HG02840 (cell line): ENCODE data around the gene ZBTB42.

Source experiments
- ATAC-seq: cut with Tn5 transposase; IDR thresholded peaks from one replicate; pipeline ENCODE4 v1.9.1; 2021; ENCODE audit warnings: mild to moderate bottlenecking, moderate library complexity, moderate number of reproducible peaks; ENCODE audit not compliant: unreplicated experiment, low FRiP score

ZBTB42 gene

DNA sequence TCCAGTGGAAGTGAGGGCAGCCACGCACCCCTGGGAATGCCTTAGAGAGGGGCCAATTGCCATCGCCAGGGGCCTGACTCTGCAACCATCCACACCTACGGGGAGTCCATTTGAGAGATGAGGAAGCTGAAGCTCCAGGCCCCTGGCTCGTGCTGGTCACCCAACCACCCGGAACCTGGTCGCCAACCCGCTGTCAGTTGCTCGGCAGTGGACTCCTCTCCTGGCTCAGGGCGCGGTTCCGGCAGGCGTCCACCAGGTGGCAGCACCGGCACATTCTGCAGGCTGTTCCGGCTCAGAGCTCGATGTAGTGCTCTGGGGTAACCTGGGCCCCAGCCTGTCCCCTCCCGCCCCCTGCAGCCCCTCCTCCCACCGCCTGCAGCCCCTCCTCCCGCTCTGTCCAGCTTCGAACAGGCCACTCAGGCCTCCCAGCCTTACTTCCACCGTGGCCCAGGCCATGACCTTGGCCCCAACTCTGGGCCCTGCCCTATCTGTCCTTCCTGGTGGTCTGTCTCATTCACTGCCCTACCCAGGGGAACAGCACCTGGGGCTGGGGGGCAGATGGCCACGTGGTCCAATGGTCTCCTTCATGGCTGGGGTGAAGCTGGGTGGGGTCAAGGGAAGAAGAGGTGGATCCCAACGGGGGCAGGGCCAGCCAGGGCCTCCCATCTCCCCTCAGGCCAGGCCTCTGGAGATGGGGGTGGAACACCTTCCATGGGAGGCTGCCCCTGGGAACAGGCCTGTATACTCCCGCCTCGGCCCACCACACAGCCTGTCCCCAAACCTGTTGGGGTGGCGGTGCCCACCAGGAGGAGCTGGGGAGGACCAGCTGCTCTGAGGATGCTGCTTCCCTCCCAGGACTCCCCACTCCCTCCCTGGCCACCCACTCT lies 32.2 kb upstream of the ZBTB42 start:
- no peak for ATAC-seq

- no peak for ATAC-seq
These were observed 31.4 kb upstream of the ZBTB42 start for GRCh38 chr14:104769324-104770071.

- no peak for ATAC-seq
These were observed 30.8 kb upstream of the ZBTB42 start for GRCh38 chr14:104770072-104770579.

DNA sequence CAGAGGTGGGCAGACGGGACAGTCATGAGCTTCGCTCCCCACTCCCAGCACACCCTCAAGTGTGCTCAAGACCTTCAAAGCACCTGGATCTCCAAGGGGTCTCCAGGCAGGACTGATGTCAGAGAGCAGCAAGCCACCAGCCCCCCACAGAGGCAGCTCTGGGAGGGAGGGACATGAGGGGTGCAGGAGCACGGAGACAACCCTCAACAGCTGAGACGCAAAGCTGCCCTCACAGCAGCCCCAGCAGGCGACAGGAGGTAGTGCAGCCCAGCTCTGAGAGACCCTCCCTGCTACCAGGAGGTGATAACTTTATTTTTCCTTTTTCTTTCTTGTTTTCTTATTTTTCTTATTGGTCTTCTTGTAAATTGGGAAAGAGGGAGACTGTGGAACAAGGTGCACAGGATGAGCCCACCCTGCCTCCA lies 30.0 kb upstream of the ZBTB42 start:
- ATAC-seq: no peak

DNA sequence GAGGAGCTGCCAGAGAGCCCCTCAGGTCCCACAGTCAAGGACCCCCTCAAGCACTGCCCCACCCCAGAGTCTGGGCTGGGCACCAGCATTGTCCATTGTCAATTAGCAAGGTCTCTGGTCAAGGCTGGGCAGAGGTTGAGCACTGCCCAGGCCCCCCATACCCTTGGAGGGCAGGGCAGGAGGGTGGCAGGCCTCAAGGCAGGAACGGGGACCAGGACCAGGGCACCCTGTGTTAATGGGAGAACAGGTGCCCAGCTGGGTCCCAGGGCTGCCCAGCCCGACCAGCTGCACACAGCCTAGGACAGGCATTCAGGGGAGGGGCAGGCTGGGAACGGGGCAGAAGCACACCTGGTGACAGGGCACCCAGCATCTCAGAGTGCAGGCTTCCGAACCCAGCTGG lies 29.5 kb upstream of the ZBTB42 start:
- ATAC-seq: no peak

DNA sequence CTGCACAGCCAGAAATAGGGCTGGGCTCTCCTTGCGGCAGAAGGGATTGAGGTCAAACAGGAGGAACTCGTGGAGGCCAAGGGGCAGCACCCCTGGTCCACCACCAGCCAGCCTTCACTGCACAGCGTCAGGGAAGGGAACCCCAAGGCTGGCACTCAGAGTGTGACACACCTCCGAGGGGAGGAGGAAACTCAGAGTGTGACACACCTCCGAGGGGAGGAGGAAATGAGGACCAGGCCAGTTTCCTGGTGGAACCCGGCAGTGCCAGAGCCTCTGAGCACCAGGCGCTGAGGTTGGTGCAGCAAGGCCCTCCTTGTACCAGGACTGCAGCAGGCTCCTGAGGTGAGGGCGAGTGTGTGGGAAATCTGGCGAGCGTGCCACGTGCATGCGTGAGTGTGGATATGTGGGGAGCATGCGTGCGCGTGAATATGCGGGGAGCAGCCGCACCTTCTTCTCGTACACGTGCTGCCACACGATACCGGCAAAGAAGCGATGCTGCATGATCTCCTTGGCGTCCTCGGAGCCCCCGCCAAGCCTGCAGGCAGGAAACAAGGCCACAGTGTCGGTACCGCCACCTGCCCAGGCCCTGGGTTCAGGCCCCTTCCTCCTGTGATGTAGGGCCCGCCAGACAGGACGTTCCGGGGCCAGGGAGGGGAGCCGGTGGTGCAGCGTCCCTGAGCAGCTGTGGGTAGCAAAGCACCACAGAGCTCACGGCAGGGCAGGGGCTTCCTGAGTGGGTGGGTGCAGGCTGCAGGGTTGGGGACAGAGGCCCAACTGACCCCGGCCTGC lies 28.8 kb upstream of the ZBTB42 start:
- ATAC-seq: no peak

DNA sequence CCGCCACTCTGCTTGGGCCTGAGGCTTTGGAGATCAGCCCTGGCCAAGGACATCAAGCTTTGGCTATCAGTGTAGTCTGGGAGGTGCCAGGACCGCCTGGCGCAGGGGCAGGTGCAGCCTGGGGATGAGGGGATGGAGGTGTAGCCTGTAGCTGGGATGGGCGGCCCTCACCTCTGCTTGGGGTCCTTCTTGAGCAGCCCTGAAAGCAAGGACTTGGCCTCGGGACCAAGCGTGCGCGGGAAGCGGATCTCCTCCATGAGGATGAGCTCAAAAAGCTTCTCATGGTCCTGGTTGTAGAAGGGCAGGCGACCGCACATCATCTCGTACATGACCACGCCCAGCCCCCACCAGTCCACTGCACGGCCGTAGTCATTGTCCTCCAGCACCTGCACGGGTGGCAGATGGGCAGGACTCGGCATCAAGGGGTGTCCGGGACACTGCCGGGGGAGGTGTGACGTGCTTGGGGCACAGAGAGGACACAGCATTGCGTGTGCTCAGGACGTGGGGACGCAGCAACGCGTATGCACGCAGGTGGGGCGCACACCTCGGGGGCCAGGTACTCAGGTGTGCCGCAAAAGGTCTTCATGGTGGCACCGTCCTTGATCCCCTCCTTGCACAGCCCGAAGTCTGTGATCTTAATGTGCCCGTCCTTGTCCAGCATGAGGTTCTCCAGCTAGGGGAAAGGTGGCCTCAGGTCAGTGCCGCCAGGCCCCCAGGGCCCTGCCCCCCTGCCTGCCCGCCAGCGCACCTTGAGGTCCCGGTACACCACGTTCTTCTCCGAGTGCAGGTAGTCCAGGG lies 28.0 kb upstream of the ZBTB42 start:
- ATAC-seq: no peak

DNA sequence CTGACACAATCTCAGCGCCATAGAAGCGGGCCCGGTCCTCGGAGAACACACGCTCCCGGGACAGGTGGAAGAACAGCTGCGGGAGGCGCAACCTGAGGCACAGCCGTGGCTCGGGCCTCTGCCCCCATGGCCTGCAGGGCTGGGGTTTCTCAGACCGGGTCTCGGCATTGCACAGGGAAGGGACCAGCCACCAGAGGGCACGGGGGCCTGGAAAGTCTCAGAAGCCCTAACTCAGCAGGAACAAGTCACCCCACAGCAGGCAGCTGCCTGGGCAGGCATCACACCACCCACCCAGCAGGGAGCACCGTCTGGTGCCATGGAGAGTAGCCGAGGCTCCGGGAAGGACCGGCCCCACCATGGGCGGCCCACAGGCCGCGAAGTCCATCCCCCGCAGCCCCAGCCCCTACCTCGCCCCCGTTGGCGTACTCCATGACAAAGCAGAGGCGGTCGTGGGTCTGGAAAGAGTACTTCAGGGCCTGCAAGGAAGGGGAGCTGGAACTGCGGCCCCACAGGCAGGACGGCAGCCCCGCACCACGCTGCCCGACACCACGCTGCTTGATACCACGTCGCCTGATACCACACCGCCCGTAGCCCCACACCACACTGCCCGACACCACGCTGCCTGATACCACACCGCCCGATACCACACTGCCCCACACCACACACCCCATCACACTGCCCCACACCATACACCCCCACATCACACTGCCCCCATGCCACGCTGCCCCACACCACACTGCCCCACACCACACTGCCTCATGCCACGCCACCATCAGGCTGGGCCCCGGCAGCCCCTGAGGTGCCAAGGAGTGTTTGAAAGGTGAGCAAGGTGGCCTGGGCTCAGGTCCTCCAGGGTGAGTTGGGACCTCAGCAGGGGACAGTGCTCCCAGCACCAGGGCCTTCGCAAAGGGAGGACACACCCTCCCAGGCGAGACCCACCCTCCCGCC lies 27.1 kb upstream of the ZBTB42 start:
- no peak for ATAC-seq

GRCh38 chr14:104774453-104775072 lies 26.3 kb upstream of the ZBTB42 start:
- ATAC-seq: no peak

- no peak for ATAC-seq
These were observed 25.8 kb upstream of the ZBTB42 start for GRCh38 chr14:104775073-104775489.

DNA sequence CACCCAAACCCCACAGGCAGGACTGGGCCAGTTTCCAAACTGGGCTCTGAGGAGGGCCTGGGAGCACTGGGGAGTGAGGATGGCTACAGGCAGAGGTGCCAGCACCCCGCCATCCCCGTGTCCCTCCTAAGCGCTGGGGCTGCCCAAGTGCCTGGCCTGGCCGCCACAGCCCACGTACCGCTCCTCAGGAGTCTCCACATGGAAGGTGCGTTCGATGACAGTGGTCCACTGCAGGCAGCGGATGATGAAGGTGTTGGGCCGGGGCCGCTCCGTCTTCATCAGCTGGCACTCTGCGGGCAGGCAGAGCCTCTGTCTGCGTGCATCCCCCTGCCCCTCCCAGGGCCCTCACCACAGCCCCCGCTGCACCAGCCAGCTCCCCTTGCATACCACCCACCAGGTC lies 24.4 kb upstream of the ZBTB42 start:
- ATAC-seq: no peak

DNA sequence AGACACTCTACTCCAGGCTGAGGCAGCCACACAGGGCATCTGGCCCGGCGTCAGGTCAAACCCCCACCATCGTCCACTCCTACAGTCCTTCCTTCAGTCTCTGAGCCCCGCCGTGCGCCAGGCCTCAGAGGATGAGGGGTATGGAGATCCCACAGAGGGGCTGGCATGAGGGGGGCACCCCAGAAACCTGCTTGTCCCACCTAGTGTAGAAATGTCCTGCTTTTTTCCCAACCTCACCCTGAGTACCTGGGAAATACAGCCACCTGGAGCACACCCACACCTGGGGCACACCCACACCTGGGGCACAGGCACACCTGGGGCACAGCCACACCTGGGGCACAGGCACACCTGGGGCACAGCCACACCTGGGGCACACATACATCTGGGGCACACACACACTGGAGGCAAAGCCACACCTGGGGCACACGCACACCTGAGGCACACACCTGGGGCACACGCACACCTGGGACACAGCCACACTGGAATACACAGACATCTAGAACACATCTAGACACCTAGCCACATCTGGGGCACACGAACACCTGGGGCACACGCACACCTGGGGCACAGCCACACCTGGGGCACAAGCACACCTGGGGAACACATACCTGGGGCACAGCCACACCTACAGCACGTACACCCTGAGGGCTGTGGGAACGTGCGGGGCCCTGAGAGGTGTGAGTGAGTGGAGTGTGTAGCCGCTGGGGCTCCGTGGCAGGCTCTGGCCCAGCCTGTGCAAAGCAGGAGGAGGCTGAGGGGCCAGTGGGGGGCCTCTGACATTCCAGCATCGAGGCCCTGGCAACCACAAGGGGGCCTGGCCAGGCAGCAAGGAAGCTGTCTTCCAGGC lies 23.7 kb upstream of the ZBTB42 start:
- no peak for ATAC-seq

DNA sequence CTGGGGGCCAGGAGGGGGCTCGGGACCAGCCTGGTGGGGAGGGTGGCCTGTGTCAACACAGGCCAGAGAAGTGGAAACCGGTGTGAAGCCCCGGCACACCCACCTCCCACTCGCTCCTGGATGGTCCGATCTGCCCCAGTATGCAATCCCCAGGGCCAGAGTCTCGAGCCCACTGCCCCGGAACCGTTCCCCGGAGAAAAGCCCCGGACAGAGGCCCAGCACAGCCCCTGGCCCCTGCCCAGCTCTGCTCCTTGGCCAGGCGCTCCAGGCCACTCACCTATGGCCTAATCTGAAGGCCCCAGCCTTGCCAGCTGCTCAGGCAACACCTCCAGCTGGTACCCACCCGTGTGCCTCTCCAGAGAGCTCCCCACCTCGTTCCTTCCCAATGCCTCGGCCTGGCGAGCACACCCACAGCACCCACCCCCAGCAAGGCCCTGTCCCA lies 23.1 kb upstream of the ZBTB42 start:
- no peak for ATAC-seq

DNA sequence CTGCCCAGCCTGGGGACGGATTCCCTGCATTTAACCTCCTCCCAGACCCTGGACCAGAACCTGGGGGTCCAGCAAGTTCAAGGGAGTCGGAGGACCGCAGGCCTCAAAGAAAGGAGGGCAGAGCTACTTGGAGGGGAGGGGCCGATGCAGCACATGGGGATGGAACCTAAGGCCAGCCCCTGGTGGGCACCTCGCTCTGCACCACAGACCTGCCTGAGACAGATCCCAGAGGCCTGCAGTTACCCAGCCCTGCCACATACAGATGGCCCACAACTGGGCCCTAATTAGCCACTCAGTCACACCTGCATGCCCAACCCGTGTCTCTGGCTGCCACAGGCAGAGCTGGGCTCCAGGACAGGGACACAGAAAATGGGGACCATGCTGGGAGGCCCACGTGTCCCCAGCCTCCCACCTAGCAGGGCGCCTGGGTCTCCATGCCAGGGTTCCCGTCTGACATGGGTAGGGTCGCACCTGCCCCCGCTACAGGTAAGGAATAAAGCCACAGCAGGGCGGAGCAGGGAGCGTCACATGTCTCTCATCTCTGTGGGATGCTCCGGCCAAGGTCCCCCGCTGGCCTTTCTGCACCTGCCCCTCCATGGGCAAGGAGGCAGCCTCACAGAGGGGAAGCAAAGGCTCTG lies 22.1 kb upstream of the ZBTB42 start:
- ATAC-seq: no peak

DNA sequence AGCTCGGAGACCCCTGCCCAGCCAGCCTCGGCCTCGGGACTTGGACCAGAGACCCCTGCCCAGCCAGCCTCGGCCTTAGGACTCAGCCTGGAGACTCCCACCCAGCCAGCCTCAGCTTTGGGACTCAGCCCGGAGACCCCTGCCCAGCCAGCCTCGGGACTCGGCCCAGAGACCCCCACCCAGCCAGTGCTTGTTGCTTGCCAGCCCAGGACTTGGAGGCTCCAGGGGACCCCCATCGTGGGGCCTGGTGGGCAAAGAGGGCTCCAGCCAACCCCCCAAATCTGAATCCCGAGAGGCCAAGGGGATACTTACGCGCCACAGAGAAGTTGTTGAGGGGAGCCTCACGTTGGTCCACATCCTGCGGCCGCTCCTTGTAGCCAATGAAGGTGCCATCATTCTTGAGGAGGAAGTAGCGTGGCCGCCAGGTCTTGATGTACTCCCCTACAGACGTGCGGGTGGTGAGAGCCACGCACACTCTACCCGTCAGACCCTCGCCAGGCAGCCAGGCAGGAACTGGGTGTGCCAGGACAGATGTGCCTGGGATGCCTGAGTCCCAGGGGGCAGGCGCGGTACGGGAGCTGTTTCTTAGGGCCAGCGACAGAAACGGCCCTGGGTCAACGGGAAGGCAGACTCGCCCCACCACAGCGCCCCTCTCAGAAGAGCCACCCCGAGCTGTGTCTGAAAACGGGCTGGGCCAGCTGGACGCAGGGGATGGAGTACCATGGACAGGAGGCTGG lies 21.0 kb upstream of the ZBTB42 start:
- no peak for ATAC-seq

DNA sequence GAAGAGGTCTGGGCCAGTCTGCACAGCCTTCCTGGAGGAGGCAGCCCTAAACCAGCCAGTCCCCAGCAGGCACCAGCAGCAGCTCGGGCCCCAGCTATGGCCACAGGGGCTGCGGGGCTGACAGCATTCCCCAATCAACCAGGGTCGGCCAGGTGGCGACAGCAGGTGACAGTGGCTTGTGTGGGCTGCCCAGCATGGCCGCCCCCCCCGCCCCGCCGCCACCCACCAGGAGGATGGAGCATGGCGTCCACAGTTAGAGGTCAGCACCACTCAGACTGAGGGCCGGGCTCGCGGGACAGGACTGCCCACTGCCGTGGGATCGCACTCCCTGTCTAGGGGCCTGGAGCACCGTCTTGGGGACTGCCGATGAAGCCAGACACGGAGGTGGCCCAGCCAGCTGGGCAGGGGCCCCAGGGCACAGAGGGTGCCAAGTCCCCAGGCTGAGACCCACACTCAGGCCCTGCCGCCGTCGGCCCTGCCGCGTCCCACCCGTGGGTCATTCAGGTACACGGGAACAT lies 20.3 kb upstream of the ZBTB42 start:
- no peak for ATAC-seq
